Measurements from ENCODE around the gene MATN1. TPM values are rescaled to one million over a fixed set of nuclear protein-coding genes. Genes with fewer than 3 reads are reported as not detected.

Gene MATN1
- total RNA-seq, 1 experiment from 2014 or later = not detected

DNA sequence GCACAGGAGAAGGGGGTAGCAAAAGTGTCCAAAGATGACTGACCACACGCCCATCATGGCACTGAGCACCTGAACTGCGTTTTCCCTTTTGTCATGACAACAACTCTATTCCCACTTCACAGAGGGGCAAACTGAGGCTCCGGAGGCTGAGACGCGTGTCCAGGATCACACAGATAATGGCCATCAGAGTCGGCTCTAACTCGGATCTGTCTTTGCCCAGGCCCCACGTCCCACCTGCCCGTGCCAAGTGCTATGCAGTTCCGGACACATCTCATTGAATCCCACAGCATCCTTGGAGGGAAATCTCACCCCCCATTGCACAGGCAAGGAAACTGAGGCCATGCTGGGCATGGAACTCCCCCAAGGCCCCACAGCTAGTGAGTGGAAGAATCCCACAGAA, 62.1 kb downstream of the MATN1 start:
- DNase-seq (ENCODE audit: low spot score) = no peak

Other genes with a start within 250 kb of the MATN1 start
- 0.12 TPM in 1 of 2 replicates, not detected in the other for gene LAPTM5, start 34.2 kb upstream of the MATN1 start, total RNA-seq (2014; rRNA removed; shearing (Covaris generic))
- gene SDC3, start 185.2 kb upstream of the MATN1 start, total RNA-seq (2014; rRNA removed; shearing (Covaris generic)) = 10.2 and 18.4 TPM in 2 replicates